ENCODE data around the gene CHIC1.
"Not testable (repeated sequence)": the region's sequence is repeated elsewhere in the genome, so short reads cannot be mapped to it uniquely, and the experiment has no call there.

The CHIC1 gene

DNA sequence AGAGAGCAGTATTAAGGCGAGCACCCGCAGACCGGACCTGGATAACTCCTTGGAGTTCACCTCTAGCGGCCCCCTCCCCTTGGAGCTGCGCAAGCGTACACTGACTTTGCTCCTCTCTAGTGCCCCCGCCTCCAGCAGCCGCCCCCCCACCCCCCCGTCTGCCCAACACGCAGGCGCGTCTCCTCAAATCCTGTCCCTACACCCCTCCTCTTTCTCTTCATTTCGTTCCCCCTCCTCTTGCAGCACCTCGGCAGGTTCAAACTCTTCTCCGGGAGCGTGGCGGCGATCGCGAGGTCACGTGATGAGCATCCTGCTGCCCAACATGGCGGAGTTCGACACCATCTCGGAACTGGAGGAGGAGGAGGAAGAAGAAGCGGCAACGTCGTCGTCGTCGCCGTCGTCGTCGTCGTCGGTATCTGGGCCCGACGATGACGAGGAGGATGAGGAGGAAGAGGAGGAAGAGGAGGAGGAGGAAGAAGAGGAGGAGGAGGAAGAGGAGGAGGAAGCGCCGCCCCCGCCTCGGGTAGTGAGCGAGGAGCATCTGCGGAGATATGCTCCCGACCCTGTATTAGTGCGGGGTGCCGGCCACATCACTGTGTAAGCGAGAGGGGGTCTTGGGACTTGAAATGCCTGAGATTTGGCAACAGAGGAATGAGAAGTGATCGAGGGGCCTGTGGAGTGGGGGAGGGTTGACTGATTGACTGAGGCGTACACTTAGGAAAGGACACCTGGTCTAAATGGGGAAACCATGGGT, at the start of gene CHIC1:
Gene CHIC1, plus strand, starts transcription at position 214 of the 754 bp plus-strand sequence. Its CDS starts 88 bp downstream, at position 302.
- DNase-seq (ENCODE audit: low read depth in 2 of 2) = peak; percentile 30 to 39

DNA sequence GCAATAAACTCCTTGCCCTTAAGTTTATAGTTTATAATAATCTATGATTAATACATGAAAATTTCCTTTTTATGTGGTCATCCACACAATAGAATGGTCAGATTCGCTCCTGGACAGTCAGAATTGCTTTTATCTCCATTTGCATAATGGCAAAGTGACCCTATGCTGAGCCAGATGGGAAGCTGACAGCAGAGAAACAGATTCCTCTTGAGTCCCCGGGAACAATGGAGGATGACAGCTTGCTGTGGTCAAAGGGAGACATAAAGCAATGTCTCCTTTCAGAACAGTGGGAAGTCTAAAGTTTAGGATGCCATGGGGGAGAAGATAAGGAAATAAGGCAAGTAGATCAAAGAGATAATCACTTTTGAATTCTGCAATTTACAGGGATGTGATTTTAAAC, 40.2 kb upstream of the CHIC1 start:
- not testable (repeated sequence) for DNase-seq (ENCODE audit: low read depth in 2 of 2)

DNA sequence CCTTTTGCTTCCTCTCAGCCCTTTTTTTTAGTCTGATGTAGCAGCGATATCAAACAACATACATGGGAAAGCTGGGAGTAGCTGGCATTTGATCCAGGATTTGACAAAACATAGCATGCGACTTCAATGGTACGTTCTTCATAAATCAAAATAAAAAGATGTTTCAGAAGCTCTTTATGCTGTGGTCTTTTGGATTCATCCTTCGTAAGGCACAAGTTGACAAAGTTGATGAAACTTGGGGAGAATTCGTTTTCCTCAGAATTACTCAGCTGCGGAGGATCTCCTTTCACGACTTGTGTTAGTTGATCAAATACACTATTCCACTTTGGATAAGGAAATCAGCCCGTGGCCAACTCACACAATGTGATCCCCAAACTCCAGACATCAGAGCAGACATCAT, 38.1 kb upstream of the CHIC1 start:
- DNase-seq (ENCODE audit: low read depth in 2 of 2) = no peak

DNA sequence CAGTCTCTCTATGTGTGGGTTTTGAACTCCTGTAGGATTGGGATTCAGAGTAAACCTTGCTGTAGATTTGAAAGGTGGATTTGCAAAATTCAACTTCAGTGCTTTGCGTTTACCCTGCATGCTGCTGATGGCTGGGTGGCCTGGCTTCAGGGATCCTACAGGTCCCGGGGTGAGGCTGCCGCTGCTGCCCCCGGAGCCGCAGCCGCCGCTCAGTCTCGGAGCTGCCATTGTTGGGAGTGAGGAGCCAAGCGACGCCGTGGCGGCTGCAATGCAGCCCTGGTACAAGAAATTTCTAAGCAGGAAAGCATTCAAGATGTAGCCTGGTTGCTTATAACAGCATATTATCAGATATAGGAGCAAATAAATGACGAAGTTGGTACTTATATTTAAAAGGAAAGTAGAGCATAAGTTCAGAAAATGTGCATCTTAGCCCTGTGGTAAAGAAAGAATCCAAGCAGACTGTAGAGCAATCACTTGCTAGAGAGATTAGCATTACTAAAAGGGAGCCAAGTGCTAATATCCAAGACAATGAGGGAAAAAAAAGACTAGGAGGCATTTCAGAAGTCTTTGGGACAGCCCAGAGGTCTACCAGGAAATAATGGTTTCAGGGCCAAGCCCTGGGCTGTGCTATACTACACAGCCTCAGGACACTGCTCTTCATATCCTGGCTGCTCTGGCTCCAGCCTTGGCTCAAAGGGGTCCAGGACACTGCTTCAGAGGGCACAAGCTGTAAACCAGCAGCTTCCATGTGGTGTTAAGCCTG, 36.9 kb upstream of the CHIC1 start:
- DNase-seq (ENCODE audit: low read depth in 2 of 2) = no peak

DNA sequence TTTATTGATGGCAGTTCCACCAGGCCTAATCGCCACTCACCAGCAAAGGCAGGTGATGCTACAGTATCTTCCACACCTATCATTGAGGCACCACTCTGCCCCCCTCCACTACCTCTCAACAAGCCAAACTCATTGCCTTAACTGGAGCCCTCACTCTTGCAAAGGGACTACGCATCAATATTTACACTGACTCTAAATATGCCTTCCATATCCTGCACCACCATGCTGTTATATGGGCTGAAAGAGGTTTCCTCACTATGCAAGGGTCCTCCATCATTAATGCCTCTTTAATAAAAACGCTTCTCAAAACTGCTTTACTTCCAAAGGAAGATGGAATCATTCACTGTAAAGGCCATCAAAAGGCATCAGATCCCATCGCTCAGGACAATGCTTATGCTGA, 31.3 kb upstream of the CHIC1 start:
- not testable (repeated sequence) for DNase-seq (ENCODE audit: low read depth in 2 of 2)

GRCh38 chrX:73556159-73556558, 6.8 kb upstream of the CHIC1 start:
- DNase-seq (ENCODE audit: low read depth in 2 of 2) = no peak

DNA sequence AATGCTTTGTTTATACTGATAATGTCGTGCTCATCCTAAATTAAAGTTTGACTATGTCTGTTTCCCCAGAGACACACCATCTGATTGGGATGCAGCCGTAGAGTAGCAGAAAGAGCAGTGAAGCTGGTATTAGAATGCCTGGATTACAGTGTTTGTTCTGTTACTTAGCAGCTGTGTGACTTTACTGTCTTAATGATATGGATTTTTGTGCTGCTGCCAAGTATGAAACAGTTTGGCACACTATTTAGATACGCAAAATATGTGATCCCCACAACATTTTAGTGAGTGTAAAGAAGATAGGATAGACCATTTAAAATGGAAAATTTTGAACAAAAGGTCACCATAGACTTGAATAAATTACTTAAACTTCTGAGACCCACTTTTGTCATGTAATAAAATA, 1.2 kb upstream of the CHIC1 start:
- DNase-seq (ENCODE audit: low read depth in 2 of 2) = no peak

GRCh38 chrX:73562458-73562857, 539 bp upstream of the CHIC1 start:
- no peak for DNase-seq (ENCODE audit: low read depth in 2 of 2)

GRCh38 chrX:73563738-73564068, 706 bp downstream of the CHIC1 start:
- DNase-seq (ENCODE audit: low read depth in 2 of 2) = no peak

DNA sequence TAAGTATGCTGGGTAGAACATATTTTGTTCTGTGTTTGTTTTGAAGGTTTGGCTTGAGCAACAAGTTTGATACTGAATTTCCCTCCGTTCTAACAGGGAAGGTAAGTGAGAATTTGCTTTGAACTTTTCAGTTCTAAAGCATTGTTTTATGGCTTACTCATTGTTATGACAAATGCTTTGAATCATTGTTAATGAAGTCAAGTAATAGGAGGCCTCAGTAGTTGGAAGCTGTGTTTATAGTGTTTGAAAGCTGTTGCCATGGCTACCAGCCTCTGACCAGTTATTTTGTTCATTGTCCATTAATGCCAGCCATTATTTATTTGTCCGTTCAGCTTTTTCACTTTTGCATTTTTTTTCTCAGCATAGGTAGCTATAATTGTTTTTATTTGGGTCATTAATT, 14.4 kb downstream of the CHIC1 start:
- DNase-seq (ENCODE audit: low read depth in 2 of 2) = no peak

DNA sequence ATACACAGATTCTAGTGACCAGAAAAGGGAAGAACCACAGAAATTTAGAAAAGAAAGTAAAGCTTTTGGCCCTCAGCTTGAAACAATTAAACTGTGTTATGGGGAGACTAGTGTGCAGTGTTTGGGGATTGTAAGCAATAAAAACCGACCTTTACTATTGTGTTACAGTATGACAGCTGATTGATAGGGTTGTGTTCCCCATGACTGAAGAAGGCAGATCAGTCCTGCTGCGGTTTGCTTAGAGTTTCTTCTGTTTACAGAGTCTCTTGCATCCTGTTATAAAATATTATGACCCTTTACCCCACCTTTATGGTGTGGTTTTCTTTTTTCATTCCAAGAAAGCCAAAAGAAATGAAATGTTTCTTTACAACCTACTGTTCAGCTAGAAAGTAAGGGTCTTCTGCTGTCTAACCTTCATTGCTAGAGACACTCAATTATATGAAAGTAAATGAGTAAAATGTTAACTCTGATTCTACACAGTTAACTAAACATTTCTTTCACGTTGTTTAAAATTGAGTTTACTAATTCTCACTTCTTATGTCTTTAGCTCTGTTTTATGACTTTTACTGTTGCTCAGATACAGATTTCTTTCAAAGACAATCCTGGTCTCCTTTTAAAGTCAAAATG, 18.1 kb downstream of the CHIC1 start:
- no peak for DNase-seq (ENCODE audit: low read depth in 2 of 2)

GRCh38 chrX:73597758-73598157, 34.8 kb downstream of the CHIC1 start:
- DNase-seq (ENCODE audit: low read depth in 2 of 2) = not testable (repeated sequence)

DNA sequence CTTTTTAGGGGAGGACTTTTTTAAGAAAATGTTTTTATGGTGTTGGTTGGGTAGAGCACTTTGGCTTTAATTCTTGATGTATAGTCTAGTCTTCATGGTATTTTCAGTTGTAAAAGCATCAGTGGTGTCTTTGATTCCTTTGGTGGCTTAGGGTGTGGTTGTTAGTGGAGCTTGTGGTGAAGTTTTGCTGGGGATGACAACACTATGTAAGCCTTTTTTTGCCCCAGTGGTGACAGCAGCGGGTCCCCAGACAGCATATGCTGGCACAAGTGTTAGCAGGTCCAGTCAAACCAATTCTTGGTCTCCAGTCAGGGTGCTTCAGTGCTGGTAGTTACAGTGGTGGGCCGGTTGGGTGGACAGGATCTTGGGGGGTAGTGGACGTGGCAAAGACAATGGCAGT, 52.0 kb downstream of the CHIC1 start:
- DNase-seq (ENCODE audit: low read depth in 2 of 2) = no peak

- DNase-seq (ENCODE audit: low read depth in 2 of 2) = not testable (repeated sequence)
Observed at GRCh38 chrX:73641669-73642068, 78.7 kb downstream of the CHIC1 start.

DNA sequence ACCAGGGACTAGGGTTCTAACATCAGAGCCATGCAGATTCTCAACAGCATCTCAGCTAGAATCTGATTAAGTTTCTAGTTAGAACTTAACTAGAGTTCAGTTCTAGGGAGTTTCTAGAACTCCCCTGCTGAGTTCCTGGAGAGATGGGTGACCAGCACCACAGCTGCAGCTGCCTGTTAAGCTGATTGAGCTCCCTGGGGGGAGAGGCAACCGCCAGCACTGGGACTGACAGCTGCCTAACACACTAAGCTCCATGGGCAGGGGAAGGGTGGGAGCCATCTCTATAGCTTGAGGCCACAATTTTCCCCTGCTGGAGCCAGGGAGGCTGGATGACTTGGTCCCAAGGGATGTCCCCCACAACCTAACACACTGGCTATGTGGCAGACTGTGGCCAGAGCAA, 84.2 kb downstream of the CHIC1 start:
- no peak for DNase-seq (ENCODE audit: low read depth in 2 of 2)

DNA sequence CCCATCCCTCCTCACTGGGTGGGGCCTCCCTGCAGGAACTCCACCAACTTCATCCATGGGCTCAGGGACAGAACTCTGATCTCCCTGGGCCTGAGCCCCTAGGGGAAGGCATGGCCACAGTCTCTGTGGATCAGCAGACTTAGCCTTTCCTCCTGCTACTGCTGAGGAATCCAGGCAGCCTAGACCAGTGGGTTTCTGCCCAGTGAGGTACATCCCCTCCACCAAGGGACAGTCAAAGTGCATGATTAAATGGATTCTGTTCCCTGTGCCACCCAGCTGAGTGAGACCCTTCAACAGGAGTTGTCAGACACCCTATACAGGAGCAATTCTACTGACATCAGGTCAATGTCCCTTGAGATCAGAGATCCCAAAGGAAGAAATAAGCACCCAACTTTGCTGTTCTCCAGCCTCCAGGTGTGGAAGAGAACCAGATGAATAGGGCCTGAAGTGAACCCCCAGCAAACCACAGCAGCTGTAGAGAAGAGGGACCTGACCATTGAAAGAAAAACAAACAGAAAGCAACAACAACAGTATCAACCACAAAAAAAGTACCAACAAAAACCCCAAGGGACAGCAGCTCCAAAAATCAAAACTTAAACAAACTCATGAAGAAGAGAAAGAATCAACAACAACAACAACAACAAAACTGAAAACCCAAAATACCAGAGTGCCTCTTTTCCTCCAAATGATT, 84.8 kb downstream of the CHIC1 start:
- DNase-seq (ENCODE audit: low read depth in 2 of 2) = no peak

- not testable (repeated sequence) for DNase-seq (ENCODE audit: low read depth in 2 of 2)
Observed at GRCh38 chrX:73661322-73661721, 98.3 kb downstream of the CHIC1 start.

GRCh38 chrX:73668779-73669178, 105.8 kb downstream of the CHIC1 start:
- no peak for DNase-seq (ENCODE audit: low read depth in 2 of 2)

- no peak for DNase-seq (ENCODE audit: low read depth in 2 of 2)
Observed at GRCh38 chrX:73681408-73681807, 118.4 kb downstream of the CHIC1 start.

DNA sequence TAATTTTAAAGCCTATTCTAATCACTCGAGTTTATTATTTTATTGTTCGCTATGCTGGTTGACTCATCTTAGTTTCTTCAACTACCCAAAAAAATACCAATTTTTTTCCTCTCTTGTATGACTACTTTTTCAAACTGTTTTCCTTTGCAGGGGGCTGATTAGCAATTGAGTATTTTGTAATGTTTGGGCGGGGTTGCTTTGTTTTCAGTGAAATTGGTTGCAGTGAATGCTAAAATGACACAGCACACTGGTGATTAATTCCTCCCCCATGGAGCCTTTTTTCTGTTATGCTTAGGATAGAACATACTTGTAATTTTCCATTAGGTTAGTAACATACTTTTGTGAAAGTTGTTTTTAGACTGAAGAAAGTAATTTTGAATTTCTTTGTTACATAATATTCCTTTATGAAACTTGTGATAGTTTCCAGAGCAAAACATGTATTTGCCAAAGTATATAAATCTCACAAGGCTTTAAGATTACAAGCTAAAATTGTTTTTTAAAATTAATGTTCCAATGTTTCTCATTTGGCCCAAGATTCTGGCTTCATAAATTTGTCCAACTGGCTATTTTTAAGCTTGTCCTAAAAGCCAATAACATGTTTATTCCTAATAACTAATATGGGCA, 120.4 kb downstream of the CHIC1 start:
- DNase-seq (ENCODE audit: low read depth in 2 of 2) = no peak

DNA sequence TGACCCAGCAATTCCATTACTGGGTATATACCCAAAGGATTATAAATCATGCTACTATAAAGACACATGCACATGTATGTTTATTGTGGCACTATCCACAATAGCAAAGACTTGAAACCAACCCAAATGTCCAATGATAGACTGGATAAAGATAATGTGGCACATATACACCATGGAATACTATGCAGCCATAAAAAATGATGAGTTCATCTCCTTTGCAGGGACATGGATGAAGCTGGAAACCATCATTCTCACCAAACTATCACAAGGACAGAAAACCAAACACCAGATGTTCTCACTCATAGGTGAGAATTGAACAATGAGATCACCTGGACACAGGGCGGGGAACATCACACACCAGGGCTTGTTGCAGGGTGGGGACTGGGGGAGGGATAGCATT, 144.0 kb downstream of the CHIC1 start:
- not testable (repeated sequence) for DNase-seq (ENCODE audit: low read depth in 2 of 2)

DNA sequence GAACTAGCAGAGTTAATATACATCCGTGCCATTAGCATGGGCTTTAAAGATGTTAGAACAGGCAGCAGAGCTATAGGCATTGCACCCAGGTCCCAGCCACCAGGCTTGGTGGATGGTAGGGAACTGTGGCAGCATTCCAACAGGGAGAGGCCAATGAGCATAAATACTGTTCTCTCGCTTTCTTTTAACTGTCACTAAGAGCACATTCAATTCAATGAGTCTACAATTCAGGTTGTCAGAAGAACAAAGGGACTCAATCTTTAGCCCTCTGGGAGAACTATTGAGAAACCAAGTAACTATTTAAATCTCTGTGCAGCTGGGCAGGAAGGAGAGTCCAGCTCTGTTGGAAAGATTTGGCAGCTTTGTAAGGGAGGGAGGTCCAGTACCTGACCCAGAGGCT, 165.6 kb downstream of the CHIC1 start:
- DNase-seq (ENCODE audit: low read depth in 2 of 2) = no peak
